Loucy (cell line): ENCODE results near the gene EML1.

Experiments
- EZH2phosphoT487 ChIP-seq: fragments of 200-600 bp; IDR thresholded peaks from 2 replicates; pipeline ENCODE4 v1.6.1; 2018; ENCODE audit warnings: antibody characterized with exemption, mild to moderate bottlenecking, moderate library complexity, borderline replicate concordance
- TF ChIP-seq, protein P1 (sequence below): fragments of 200-600 bp; sonication (generic); conservative IDR thresholded peaks from 2 replicates; pipeline ENCODE4 v1.5.1; 2014; ENCODE audit warnings: mild to moderate bottlenecking, antibody characterized with exemption, low read length

DNA sequence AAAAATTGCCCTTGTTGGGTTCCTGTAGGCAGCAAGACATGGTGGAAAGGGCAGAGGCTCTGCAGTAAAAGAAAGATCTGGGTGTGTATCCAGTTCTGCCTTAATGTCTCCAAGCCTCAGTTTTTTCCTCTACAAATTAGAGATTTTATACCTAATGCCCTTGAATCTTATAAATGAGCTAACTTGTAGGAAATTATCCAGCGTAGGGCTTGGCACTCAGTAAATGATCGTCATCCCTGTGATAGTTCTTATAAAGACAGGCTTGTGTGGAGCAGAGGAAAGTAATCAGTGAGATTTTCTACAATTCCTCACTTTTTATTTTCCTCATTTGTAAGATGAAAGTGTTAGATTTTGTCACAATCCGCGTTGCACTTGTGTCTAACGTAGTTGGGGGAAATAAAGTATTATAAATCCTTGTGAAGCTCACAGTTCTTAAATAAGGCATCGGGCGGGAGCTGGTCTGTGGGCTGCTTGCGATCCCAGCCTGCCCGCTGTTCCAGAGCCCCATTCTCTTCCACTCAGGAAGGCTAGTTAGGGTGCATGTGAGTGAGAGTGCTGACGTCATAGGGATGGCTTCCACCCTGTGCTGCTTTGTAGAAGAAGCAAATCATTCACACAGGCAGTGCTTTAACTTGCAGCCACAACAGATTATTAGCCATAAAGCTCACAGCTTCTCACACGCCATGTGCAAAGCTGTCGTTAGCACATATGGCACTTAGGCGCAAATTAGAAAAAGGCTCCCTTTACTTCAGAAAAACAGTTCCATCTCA, 87.6 kb downstream of the EML1 start:
- TF ChIP-seq, protein P1, sequence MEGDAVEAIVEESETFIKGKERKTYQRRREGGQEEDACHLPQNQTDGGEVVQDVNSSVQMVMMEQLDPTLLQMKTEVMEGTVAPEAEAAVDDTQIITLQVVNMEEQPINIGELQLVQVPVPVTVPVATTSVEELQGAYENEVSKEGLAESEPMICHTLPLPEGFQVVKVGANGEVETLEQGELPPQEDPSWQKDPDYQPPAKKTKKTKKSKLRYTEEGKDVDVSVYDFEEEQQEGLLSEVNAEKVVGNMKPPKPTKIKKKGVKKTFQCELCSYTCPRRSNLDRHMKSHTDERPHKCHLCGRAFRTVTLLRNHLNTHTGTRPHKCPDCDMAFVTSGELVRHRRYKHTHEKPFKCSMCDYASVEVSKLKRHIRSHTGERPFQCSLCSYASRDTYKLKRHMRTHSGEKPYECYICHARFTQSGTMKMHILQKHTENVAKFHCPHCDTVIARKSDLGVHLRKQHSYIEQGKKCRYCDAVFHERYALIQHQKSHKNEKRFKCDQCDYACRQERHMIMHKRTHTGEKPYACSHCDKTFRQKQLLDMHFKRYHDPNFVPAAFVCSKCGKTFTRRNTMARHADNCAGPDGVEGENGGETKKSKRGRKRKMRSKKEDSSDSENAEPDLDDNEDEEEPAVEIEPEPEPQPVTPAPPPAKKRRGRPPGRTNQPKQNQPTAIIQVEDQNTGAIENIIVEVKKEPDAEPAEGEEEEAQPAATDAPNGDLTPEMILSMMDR, result no peak
- no peak for TF ChIP-seq EZH2phosphoT487
